Inflammatory macrophage (primary cell): ENCODE data around the gene SESN1.

Source experiments
- DNase-seq, 2 donors: peaks; one replicate each; pipeline ENCODE4 v3.0.0-alpha.2; 2020 to 2022

SESN1 gene

GRCh38 chr6:109024784-109025183, 69.9 kb downstream of the SESN1 start:
- no peak for DNase-seq

- no peak for DNase-seq
Measured at GRCh38 chr6:109024368-109024767, 70.3 kb downstream of the SESN1 start.

GRCh38 chr6:109023356-109023925, 71.2 kb downstream of the SESN1 start:
- no peak for DNase-seq

GRCh38 chr6:109021870-109022269, 72.8 kb downstream of the SESN1 start:
- no peak for DNase-seq

GRCh38 chr6:109019911-109020310, 74.7 kb downstream of the SESN1 start:
- DNase-seq = no peak

- DNase-seq = no peak
Measured at GRCh38 chr6:109015176-109015575, 79.5 kb downstream of the SESN1 start.

- peak; percentile 52 to 63 for DNase-seq
Measured at GRCh38 chr6:109014606-109015005, 80.0 kb downstream of the SESN1 start.

GRCh38 chr6:109013656-109014305, 80.9 kb downstream of the SESN1 start:
- peak; percentile 7 to 73 for DNase-seq

- DNase-seq = no peak
Measured at GRCh38 chr6:109010705-109011102, 83.9 kb downstream of the SESN1 start.

GRCh38 chr6:109009962-109010704, 84.5 kb downstream of the SESN1 start:
- no peak for DNase-seq

- peak; percentile 87 to 96 for DNase-seq
Measured at GRCh38 chr6:109009236-109009961, 85.2 kb downstream of the SESN1 start.

GRCh38 chr6:109008537-109009235, 86.0 kb downstream of the SESN1 start:
- DNase-seq = peak; percentile 46 to 52

- DNase-seq = no peak
Measured at GRCh38 chr6:109008054-109008453, 86.6 kb downstream of the SESN1 start.

GRCh38 chr6:109007521-109007920, 87.1 kb downstream of the SESN1 start:
- DNase-seq = no peak

- no peak for DNase-seq
Measured at GRCh38 chr6:109006818-109007217, 87.8 kb downstream of the SESN1 start.

- peak in 1 of 2 donors; percentile 35 for DNase-seq
Measured at GRCh38 chr6:109002882-109003281, 91.8 kb downstream of the SESN1 start.

- DNase-seq = peak; percentile 32 to 43
Measured at GRCh38 chr6:109002051-109002697, 92.5 kb downstream of the SESN1 start.

- no peak for DNase-seq
Measured at GRCh38 chr6:109001291-109001894, 93.3 kb downstream of the SESN1 start.

GRCh38 chr6:109000289-109000688, 94.4 kb downstream of the SESN1 start:
- no peak for DNase-seq

GRCh38 chr6:108999428-108999827, 95.2 kb downstream of the SESN1 start:
- no peak for DNase-seq

- no peak for DNase-seq
Measured at GRCh38 chr6:108998485-108998884, 96.2 kb downstream of the SESN1 start.

GRCh38 chr6:108996208-108996607, 98.4 kb downstream of the SESN1 start:
- DNase-seq = no peak
